K562 (cell line): Measurements from ENCODE around the gene DND1. TPM values are rescaled to one million over a fixed set of nuclear protein-coding genes. Genes with fewer than 3 reads are reported as not detected.

Experiments
- AFF1 ChIP-seq, 2 experiments: fragments of 450-650 bp; IDR thresholded peaks; 2 replicates each; pipeline ENCODE4 v1.6.1; 2018; ENCODE audit warnings: mild to moderate bottlenecking in 2 of 2, low read depth in 1 of 2; ENCODE audit not compliant: partially characterized antibody in 2 of 2
- ASH1L ChIP-seq: fragments of 450-650 bp; IDR thresholded peaks from 2 replicates; pipeline ENCODE4 v1.6.1; 2018; ENCODE audit warnings: borderline replicate concordance, mild to moderate bottlenecking, low read depth; ENCODE audit not compliant: partially characterized antibody
- ATF2 ChIP-seq: sonication (generic); formaldehyde crosslinking; IDR thresholded peaks from 2 replicates; pipeline ENCODE4 v1.8.1; 2022; ENCODE audit warnings: missing genetic modification reagents
- CHAMP1 ChIP-seq: fragments of 450-650 bp; IDR thresholded peaks from 2 replicates; pipeline ENCODE4 v1.6.1; 2016; ENCODE audit warnings: mild to moderate bottlenecking
- CHD1 ChIP-seq: fragments of 200-600 bp; sonication (generic); IDR thresholded peaks from one replicate; pipeline ENCODE4 v1.6.1; 2012; ENCODE audit warnings: mild to moderate bottlenecking, moderate library complexity, low read length, inconsistent platforms
- CREB3L1 ChIP-seq: fragments of 450-650 bp; IDR thresholded peaks from 2 replicates; pipeline ENCODE4 v1.6.1; 2014; ENCODE audit warnings: low read depth, mild to moderate bottlenecking, moderate library complexity, borderline replicate concordance
- GABPB1 ChIP-seq: sonication (generic); formaldehyde crosslinking; IDR thresholded peaks from 2 replicates; pipeline ENCODE4 v1.8.0; 2022; ENCODE audit warnings: mild to moderate bottlenecking, missing genetic modification reagents
- KLF16 ChIP-seq: IDR thresholded peaks from 2 replicates; pipeline ENCODE4 v1.6.1; 2016; ENCODE audit warnings: antibody characterized with exemption
- MECOM ChIP-seq: fragments of 250-450 bp; sonication (Bioruptor Pico); IDR thresholded peaks from 2 replicates; pipeline ENCODE4 v1.8.0; 2022; ENCODE audit warnings: inconsistent platforms
- NCOA4 ChIP-seq: fragments of 450-650 bp; IDR thresholded peaks from 2 replicates; pipeline ENCODE4 v1.6.1; 2018; ENCODE audit warnings: mild to moderate bottlenecking; ENCODE audit not compliant: partially characterized antibody
- RBM34 ChIP-seq: fragments of 200-400 bp; formaldehyde crosslinking; IDR thresholded peaks from 2 replicates; pipeline ENCODE4 v1.6.1; 2018; ENCODE audit warnings: low read length, borderline replicate concordance; ENCODE audit not compliant: insufficient read depth
- STAG1 ChIP-seq: sonication (generic); formaldehyde crosslinking; IDR thresholded peaks from 2 replicates; pipeline ENCODE4 v1.5.0; 2020; ENCODE audit warnings: missing genetic modification reagents, borderline replicate concordance
- TEAD1 ChIP-seq, 2 experiments: fragments of 450-650 bp in 1 of 2; sonication (generic) in 1 of 2; formaldehyde crosslinking; IDR thresholded peaks; 2 replicates each; pipeline versions ENCODE4 v1.4.0 to v1.8.0; 2020 to 2022; ENCODE audit warnings: mild to moderate bottlenecking in 2 of 2, missing genetic modification reagents in 1 of 2
- USF1 ChIP-seq: sonication (generic); formaldehyde crosslinking; IDR thresholded peaks from 2 replicates; pipeline ENCODE4 v1.9.0; 2022; ENCODE audit warnings: mild to moderate bottlenecking, missing genetic modification reagents
- ZNF589 ChIP-seq: fragments of 200-800 bp; sonication (Bioruptor generic); IDR thresholded peaks from 2 replicates; pipeline ENCODE4 v1.6.1; 2016; ENCODE audit warnings: low read depth, missing genetic modification characterization, missing compliant biosample characterization
- polyA plus RNA-seq, 8 experiments: library from polyadenylated mRNA; depleted of rRNA in 4 of 8; stranded (reverse) in 5 of 8; unstranded in 3 of 8; fragments of >200 nt; fragmentation: Nextera tagmentation in 2 of 8; fragmentation: Illumina TruSeq in 1 of 8; extraction: Ambion mirVana in 2 of 8; extraction: Trizol in 1 of 8; gene quantifications; 2 replicates each; pipeline versions ENCODE4 v1.2.1 to v1.2.3, GENCODE V29; 2011 to 2014; ENCODE audit warnings: inconsistent platforms in 1 of 8, missing spikeins in 1 of 8
- total RNA-seq, 7 experiments: library from RNA; depleted of rRNA in 6 of 7; stranded (reverse); fragments of >200 nt in 6 of 7; fragmentation: Illumina TruSeq in 2 of 7; extraction: Trizol in 2 of 7; gene quantifications; 2 replicates each; pipeline versions ENCODE4 v1.2.1 to v1.2.3, GENCODE V29; 2011 to 2021; ENCODE audit warnings: low replicate concordance in 1 of 7

The DND1 gene
- total and polyA plus RNA-seq, 9 of the 15 experiments (the other 6 are each of a cell fraction or from before 2014, with no cell fraction given), result 0.37 to 2.0 (median 0.90) TPM; not detected in 3

- 0 out of 4 replicates have a peak, but pooled peaks of 1 of the 2 experiments have one; percentile 59 for TF ChIP-seq TEAD1 (CRISPR knock-in tag; IDR thresholded peaks at IDR 0.05)
- TF ChIP-seq STAG1 (CRISPR knock-in tag), result no peak
- TF ChIP-seq GABPB1 (CRISPR knock-in tag), result peak; percentile 53; the same call in 1 of the 2 replicates
- TF ChIP-seq CHD1, result peak; percentile 52
- TF ChIP-seq RBM34, result no peak
- TF ChIP-seq ASH1L, result peak; percentile 65
- no peak for TF ChIP-seq ATF2 (CRISPR knock-in tag)
- no peak for TF ChIP-seq USF1
- TF ChIP-seq MECOM (CRISPR knock-in tag), result no peak
- no peak for TF ChIP-seq ZNF589 (CRISPR knock-in tag)
- TF ChIP-seq CREB3L1, result peak; percentile 22; the same call in 1 of the 2 replicates
- TF ChIP-seq AFF1 (IDR thresholded peaks at IDR 0.05; ENCODE audit: low read depth in 1 of 2, partially characterized antibody in 2 of 2), result peak in 1 of 2 experiments; percentile 35
- TF ChIP-seq CHAMP1, result 0 out of 2 replicates have a peak, but pooled peaks have one; percentile 13
- no peak for TF ChIP-seq KLF16
- TF ChIP-seq NCOA4, result no peak
Observed at GRCh38 chr5:140700177-140701144, 27.1 kb upstream of the DND1 start, which contains the start of gene ZMAT2 (continued).
